Measurements from ENCODE around the gene PRPF8. TPM values are rescaled to one million over a fixed set of nuclear protein-coding genes. Genes with fewer than 3 reads are reported as not detected.

PRPF8 gene
- total RNA-seq, 1 experiment from 2014 or later, result 439 TPM

- ChIA-PET CTCF (interaction anchor here (0.9 kb wide), 2 partner anchors 70 to 129 kb away, joined by 3 read pairs; no protein-coding TSS in a partner anchor), POLR2A (ENCODE audit: low non-redundant PET) (no interaction called here)
- intact Hi-C loops (cut with micrococcal nuclease; ENCODE audit: unreplicated experiment), result no loop called here
- H3K36me3 ChIP-seq (ENCODE audit: insufficient read depth, low read length, poor library complexity, severe bottlenecking), result no peaks in the 10 kb centered on the region
- no peak overlapping the region for H3K27ac ChIP-seq (ENCODE audit: low read depth, low read length, poor library complexity, severe bottlenecking)
- peaks cover 6% of the 10 kb centered on the region for H3K4me1 ChIP-seq (ENCODE audit: insufficient read depth, low read length, poor library complexity, severe bottlenecking)
- DNase-seq (ENCODE audit: low spot score), result no peak
- peak overlapping the region; percentile 49 for H3K4me3 ChIP-seq (ENCODE audit: low read depth, low read length, poor library complexity, severe bottlenecking)
- no TSS peak for BruUV-seq (replicated peaks)
- TF ChIP-seq, protein P1, sequence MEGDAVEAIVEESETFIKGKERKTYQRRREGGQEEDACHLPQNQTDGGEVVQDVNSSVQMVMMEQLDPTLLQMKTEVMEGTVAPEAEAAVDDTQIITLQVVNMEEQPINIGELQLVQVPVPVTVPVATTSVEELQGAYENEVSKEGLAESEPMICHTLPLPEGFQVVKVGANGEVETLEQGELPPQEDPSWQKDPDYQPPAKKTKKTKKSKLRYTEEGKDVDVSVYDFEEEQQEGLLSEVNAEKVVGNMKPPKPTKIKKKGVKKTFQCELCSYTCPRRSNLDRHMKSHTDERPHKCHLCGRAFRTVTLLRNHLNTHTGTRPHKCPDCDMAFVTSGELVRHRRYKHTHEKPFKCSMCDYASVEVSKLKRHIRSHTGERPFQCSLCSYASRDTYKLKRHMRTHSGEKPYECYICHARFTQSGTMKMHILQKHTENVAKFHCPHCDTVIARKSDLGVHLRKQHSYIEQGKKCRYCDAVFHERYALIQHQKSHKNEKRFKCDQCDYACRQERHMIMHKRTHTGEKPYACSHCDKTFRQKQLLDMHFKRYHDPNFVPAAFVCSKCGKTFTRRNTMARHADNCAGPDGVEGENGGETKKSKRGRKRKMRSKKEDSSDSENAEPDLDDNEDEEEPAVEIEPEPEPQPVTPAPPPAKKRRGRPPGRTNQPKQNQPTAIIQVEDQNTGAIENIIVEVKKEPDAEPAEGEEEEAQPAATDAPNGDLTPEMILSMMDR (conservative IDR thresholded peaks at IDR 0.05; ENCODE audit: low read depth, low read length), result no peak
- no peak for TF ChIP-seq EZH2 (IDR thresholded peaks at IDR 0.05; ENCODE audit: borderline replicate concordance, low read depth, low read length, poor library complexity, severe bottlenecking)
- H3K27me3 ChIP-seq (replicated peaks; ENCODE audit: insufficient read depth, low read depth, low read length, poor library complexity), result no peaks in the 10 kb centered on the region
- no peaks in the 10 kb centered on the region for H3K9me3 ChIP-seq (ENCODE audit: low read depth, low read length, poor library complexity, severe bottlenecking)
These were observed 40.6 kb downstream of the PRPF8 start for GRCh38 chr17:1643999-1644492.

- BruUV-seq (replicated peaks), result no TSS peak
- peak; percentile 59 for DNase-seq (ENCODE audit: low spot score)
- Histone ChIP-seq H3K4me3 (ENCODE audit: low read depth, low read length, poor library complexity, severe bottlenecking) (peak overlapping the region; percentile 49), H3K27me3 (replicated peaks; ENCODE audit: insufficient read depth, low read depth, low read length, poor library complexity) (no peaks in the 10 kb centered on the region), H3K27ac (ENCODE audit: low read depth, low read length, poor library complexity, severe bottlenecking) (no peak overlapping the region), H3K4me1 (ENCODE audit: insufficient read depth, low read length, poor library complexity, severe bottlenecking) (peaks cover 3% of the 10 kb centered on the region), H3K9me3 (ENCODE audit: low read depth, low read length, poor library complexity, severe bottlenecking) (no peaks in the 10 kb centered on the region), H3K36me3 (ENCODE audit: insufficient read depth, low read length, poor library complexity, severe bottlenecking) (no peaks in the 10 kb centered on the region)
- CTCF ChIA-PET, result interaction anchor here (0.6 to 0.9 kb wide), 3 partner anchors 70 to 375 kb away, joined by 3 read pairs; no protein-coding TSS in a partner anchor
- POLR2A ChIA-PET (ENCODE audit: low non-redundant PET), result no interaction called here
- intact Hi-C loops (cut with micrococcal nuclease; ENCODE audit: unreplicated experiment), result no loop called here
- TF ChIP-seq, protein P1 (conservative IDR thresholded peaks at IDR 0.05; ENCODE audit: low read depth, low read length), result peak; percentile 40
- no peak for TF ChIP-seq EZH2 (IDR thresholded peaks at IDR 0.05; ENCODE audit: borderline replicate concordance, low read depth, low read length, poor library complexity, severe bottlenecking)
These were observed 41.2 kb downstream of the PRPF8 start for GRCh38 chr17:1643293-1643998.

DNA sequence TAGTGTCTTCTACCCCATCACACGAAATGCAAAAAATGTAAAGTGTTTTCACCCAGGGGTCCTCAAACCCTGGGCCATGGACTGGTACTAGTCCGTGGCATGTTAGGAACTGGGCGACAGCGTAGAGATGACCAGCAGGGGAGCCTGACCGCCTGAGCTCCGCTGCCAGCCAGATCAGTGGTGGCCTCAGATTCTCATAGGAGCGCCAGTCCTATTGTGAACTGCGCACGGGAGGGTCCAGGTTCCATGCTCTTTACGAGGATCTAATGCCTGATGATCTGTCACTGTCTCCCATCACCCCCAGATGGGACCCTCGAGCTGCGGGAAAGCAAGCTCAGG lies 43.6 kb downstream of the PRPF8 start:
- intact Hi-C loops (cut with micrococcal nuclease; ENCODE audit: unreplicated experiment), result no loop called here
- H3K4me3 ChIP-seq (ENCODE audit: low read depth, low read length, poor library complexity, severe bottlenecking), result no peak overlapping the region
- H3K27me3 ChIP-seq (replicated peaks; ENCODE audit: insufficient read depth, low read depth, low read length, poor library complexity), result no peaks in the 10 kb centered on the region
- no TSS peak for BruUV-seq (replicated peaks)
- H3K4me1 ChIP-seq (ENCODE audit: insufficient read depth, low read length, poor library complexity, severe bottlenecking), result no peaks in the 10 kb centered on the region
- ChIA-PET CTCF (no interaction called here), POLR2A (ENCODE audit: low non-redundant PET) (no interaction called here)
- no peak for DNase-seq (ENCODE audit: low spot score)
- H3K27ac ChIP-seq (ENCODE audit: low read depth, low read length, poor library complexity, severe bottlenecking), result no peak overlapping the region
- TF ChIP-seq, protein P1 (conservative IDR thresholded peaks at IDR 0.05; ENCODE audit: low read depth, low read length), result no peak
- no peak for TF ChIP-seq EZH2 (IDR thresholded peaks at IDR 0.05; ENCODE audit: borderline replicate concordance, low read depth, low read length, poor library complexity, severe bottlenecking)
- H3K36me3 ChIP-seq (ENCODE audit: insufficient read depth, low read length, poor library complexity, severe bottlenecking), result no peaks in the 10 kb centered on the region
- H3K9me3 ChIP-seq (ENCODE audit: low read depth, low read length, poor library complexity, severe bottlenecking), result no peaks in the 10 kb centered on the region
